Panc1 (cell line): ENCODE measurements around the gene TANGO2. TPM values are rescaled to one million over a fixed set of nuclear protein-coding genes. Genes with fewer than 3 reads are reported as not detected.

Source experiments
- ATAC-seq: fragments of 200-7000 bp; cut with Tn5 transposase; 2 replicates; pipeline ENCODE4 v1.9.1; 2020; ENCODE audit warnings: mild to moderate bottlenecking, moderate library complexity
- BruUV-seq: library from RNA; stranded (reverse); fragments of 400-500 nt; replicated peaks from 2 replicates; lab custom pipeline; 2021; lab: Mats Ljungman, UMichigan
- CTCF ChIA-PET: fragments of 300-600 bp; sonication (Branson Sonifier 250); formaldehyde crosslinking; loops from one replicate; lab custom pipeline; 2022; ENCODE audit warnings: antibody characterized with exemption; lab: Charles Lee
- POLR2A ChIA-PET: fragments of 300-600 bp; sonication (Branson Sonifier 250); formaldehyde crosslinking; loops from one replicate; lab custom pipeline; 2022; ENCODE audit warnings: antibody characterized with exemption; lab: Charles Lee
- DNase-seq: peaks from one replicate; pipeline ENCODE4 v3.0.0-alpha.2; 2010; ENCODE audit warnings: low read depth, low spot score
- H3K27ac ChIP-seq: 2 replicates; pipeline ENCODE4 v1.5.1; 2011; ENCODE audit warnings: mild to moderate bottlenecking, low read length, inconsistent platforms
- H3K27me3 ChIP-seq: fragments of 200-500 bp; sonication (Bioruptor generic); 2 replicates; pipeline ENCODE4 v1.6.0; 2014; ENCODE audit warnings: low read length, inconsistent platforms; ENCODE audit not compliant: control insufficient read depth, insufficient read depth
- H3K36me3 ChIP-seq: fragments of 200-500 bp; sonication (Bioruptor generic); 2 replicates; pipeline ENCODE4 v1.5.1; 2014; ENCODE audit warnings: inconsistent platforms, mild to moderate bottlenecking, low read length, moderate library complexity; ENCODE audit not compliant: control insufficient read depth, insufficient read depth
- H3K4me1 ChIP-seq: 2 replicates; pipeline ENCODE4 v1.5.1; 2011; ENCODE audit warnings: inconsistent platforms, mild to moderate bottlenecking, low read length, moderate library complexity; ENCODE audit not compliant: control insufficient read depth, insufficient read depth
- H3K4me3 ChIP-seq, 2 experiments: 2 replicates each; pipeline ENCODE4 v1.5.1; 2011 to 2012; ENCODE audit warnings: low read depth in 2 of 2, low read length in 2 of 2, mild to moderate bottlenecking in 2 of 2, inconsistent platforms in 1 of 2, moderate library complexity in 1 of 2
- H3K9me3 ChIP-seq: fragments of 200-500 bp; sonication (Bioruptor generic); 2 replicates; pipeline ENCODE4 v1.5.1; 2014; ENCODE audit warnings: low read depth, mild to moderate bottlenecking, inconsistent platforms, low read length, moderate library complexity; ENCODE audit not compliant: control insufficient read depth, insufficient read depth
- CTCF ChIP-seq: fragments of 450-650 bp; IDR thresholded peaks from 2 replicates; pipeline ENCODE4 v1.5.1; 2017; ENCODE audit warnings: mild to moderate bottlenecking
- POLR2AphosphoS5 ChIP-seq: IDR thresholded peaks from 2 replicates; pipeline ENCODE4 v1.6.1; 2012; ENCODE audit warnings: mild to moderate bottlenecking, low read depth, low read length, moderate library complexity
- SIN3A ChIP-seq: IDR thresholded peaks from 2 replicates; pipeline ENCODE4 v1.6.1; 2012; ENCODE audit warnings: low read depth, mild to moderate bottlenecking, low read length, moderate library complexity, borderline replicate concordance; ENCODE audit not compliant: insufficient read depth
- TCF7L2 ChIP-seq: IDR thresholded peaks from 2 replicates; pipeline ENCODE4 v1.6.1; 2011; ENCODE audit warnings: mild to moderate bottlenecking, low read depth, low read length, inconsistent platforms
- in situ Hi-C: cut with HindIII; loops from 2 replicates; pipeline ENCODE4 v1.10.0; 2016; ENCODE audit warnings: low sequenced_read_pairs, low pct_unique_long_range_greater_than_20kb
- intact Hi-C: fragments of 100-400 bp; cut with micrococcal nuclease; formaldehyde crosslinking; loops from one replicate; pipeline ENCODE4 v1.10.0; 2022; ENCODE audit not compliant: unreplicated experiment
- total RNA-seq: library from RNA; stranded (reverse); gene quantifications from one replicate; pipeline ENCODE4 v1.2.1, GENCODE V29; 2021; ENCODE audit not compliant: unreplicated experiment
- TF ChIP-seq, protein P1 (sequence below), 2 experiments: IDR thresholded peaks; 2 replicates each; pipeline ENCODE4 v1.6.1; 2011 to 2012; ENCODE audit warnings: low read depth in 2 of 2, control low read depth in 1 of 2, low read length in 1 of 2, mild to moderate bottlenecking in 1 of 2, moderate library complexity in 1 of 2; ENCODE audit not compliant: insufficient read depth in 1 of 2

The TANGO2 gene
- total RNA-seq, 1 experiment from 2014 or later, result 32.2 TPM

- CTCF ChIA-PET, result no interaction called here
- BruUV-seq, result no TSS peak
Measured at GRCh38 chr22:20038574-20038973, 17.7 kb downstream of the TANGO2 start.

DNA sequence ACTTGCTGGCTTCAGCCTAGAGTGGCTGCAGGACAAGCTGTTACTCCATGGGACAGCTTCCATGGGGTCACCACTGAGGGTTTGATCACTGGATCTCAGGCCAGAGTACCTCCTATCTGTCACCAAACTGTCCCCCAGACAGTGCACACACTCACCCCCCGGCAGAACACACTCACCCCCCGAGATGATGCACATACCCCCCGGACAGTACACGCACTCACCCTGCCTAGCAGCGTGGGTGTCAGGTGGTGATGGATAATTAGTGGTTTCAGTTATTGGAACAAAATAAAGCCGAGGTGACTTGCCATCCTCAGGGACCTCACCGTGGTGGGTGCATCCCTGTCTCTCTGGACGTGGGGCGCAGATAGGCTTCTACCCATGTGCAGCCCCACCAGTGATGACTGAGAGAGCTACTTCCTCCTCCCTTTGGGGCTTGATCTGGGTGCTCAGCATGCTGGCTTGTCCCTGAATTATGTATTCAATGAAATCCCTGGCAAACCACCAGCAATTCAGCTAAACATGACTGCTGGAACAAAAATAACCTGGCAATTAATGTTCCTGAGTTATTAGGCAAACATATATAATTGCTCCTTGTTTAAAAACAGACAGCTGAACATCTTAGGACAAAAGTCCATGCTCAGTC, 18.9 kb downstream of the TANGO2 start:
- no peak for ATAC-seq
- intact Hi-C loops (no loop called here), in situ Hi-C loops (no loop called here)
- CTCF ChIA-PET, result interaction anchor here (0.7 kb wide), 1 partner anchor 28 kb away, joined by 4 read pairs; no protein-coding TSS in a partner anchor
- POLR2A ChIA-PET, result no interaction called here
- no peaks in the 10 kb centered on the region for H3K27me3 ChIP-seq
- H3K27ac ChIP-seq, result no peak overlapping the region
- H3K36me3 ChIP-seq, result no peaks in the 10 kb centered on the region
- H3K9me3 ChIP-seq, result no peaks in the 10 kb centered on the region
- H3K4me1 ChIP-seq, result no peaks in the 10 kb centered on the region
- TF ChIP-seq TCF7L2 (no peak), CTCF (no peak), POLR2AphosphoS5 (no peak)
- TF ChIP-seq, protein P1, sequence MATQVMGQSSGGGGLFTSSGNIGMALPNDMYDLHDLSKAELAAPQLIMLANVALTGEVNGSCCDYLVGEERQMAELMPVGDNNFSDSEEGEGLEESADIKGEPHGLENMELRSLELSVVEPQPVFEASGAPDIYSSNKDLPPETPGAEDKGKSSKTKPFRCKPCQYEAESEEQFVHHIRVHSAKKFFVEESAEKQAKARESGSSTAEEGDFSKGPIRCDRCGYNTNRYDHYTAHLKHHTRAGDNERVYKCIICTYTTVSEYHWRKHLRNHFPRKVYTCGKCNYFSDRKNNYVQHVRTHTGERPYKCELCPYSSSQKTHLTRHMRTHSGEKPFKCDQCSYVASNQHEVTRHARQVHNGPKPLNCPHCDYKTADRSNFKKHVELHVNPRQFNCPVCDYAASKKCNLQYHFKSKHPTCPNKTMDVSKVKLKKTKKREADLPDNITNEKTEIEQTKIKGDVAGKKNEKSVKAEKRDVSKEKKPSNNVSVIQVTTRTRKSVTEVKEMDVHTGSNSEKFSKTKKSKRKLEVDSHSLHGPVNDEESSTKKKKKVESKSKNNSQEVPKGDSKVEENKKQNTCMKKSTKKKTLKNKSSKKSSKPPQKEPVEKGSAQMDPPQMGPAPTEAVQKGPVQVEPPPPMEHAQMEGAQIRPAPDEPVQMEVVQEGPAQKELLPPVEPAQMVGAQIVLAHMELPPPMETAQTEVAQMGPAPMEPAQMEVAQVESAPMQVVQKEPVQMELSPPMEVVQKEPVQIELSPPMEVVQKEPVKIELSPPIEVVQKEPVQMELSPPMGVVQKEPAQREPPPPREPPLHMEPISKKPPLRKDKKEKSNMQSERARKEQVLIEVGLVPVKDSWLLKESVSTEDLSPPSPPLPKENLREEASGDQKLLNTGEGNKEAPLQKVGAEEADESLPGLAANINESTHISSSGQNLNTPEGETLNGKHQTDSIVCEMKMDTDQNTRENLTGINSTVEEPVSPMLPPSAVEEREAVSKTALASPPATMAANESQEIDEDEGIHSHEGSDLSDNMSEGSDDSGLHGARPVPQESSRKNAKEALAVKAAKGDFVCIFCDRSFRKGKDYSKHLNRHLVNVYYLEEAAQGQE (IDR thresholded peaks at IDR 0.05; ENCODE audit: insufficient read depth in 1 of 2, low read depth in 2 of 2, low read length in 1 of 2), result no peak
- no TSS peak for BruUV-seq
- no peak for DNase-seq
- no peak overlapping the region for H3K4me3 ChIP-seq

More at GRCh38 chr22:20038574-20038973, 17.7 kb downstream of the TANGO2 start:
- Histone ChIP-seq H3K4me3 (no peak overlapping the region), H3K36me3 (no peaks in the 10 kb centered on the region), H3K9me3 (no peaks in the 10 kb centered on the region), H3K4me1 (no peaks in the 10 kb centered on the region), H3K27ac (no peak overlapping the region), H3K27me3 (no peaks in the 10 kb centered on the region)
- intact Hi-C loops (no loop called here), in situ Hi-C loops (no loop called here)
- POLR2A ChIA-PET, result no interaction called here
- no peak for DNase-seq
- no peak for ATAC-seq
- TF ChIP-seq SIN3A, result no peak
- TF ChIP-seq, protein P1 (IDR thresholded peaks at IDR 0.05; ENCODE audit: insufficient read depth in 1 of 2, low read depth in 2 of 2, low read length in 1 of 2), result no peak
- TF ChIP-seq CTCF, result no peak
- no peak for TF ChIP-seq POLR2AphosphoS5
- no peak for TF ChIP-seq TCF7L2
